K562 (cell line): ENCODE measurements around the gene CHEK2. TPM values are rescaled to one million over a fixed set of nuclear protein-coding genes. Genes with fewer than 3 reads are reported as not detected.

Experiments
- ARID4B ChIP-seq: sonication (generic); formaldehyde crosslinking; IDR thresholded peaks from 2 replicates; pipeline ENCODE4 v1.8.0; 2022; ENCODE audit warnings: mild to moderate bottlenecking, missing genetic modification reagents
- BRD4 ChIP-seq: fragments of 200-600 bp; sonication (generic); IDR thresholded peaks from 2 replicates; pipeline ENCODE4 v1.6.1; 2017; ENCODE audit warnings: inconsistent platforms
- FOSL1 ChIP-seq: fragments of 200-800 bp; sonication (Bioruptor generic); conservative IDR thresholded peaks from 2 replicates; pipeline ENCODE4 v1.6.1; 2016; ENCODE audit warnings: missing genetic modification characterization, missing compliant biosample characterization
- HLTF ChIP-seq: fragments of 450-650 bp; IDR thresholded peaks from 2 replicates; pipeline ENCODE4 v1.6.1; 2016
- HMGXB4 ChIP-seq: sonication (generic); formaldehyde crosslinking; IDR thresholded peaks from 2 replicates; pipeline ENCODE4 v1.8.1; 2023; ENCODE audit warnings: mild to moderate bottlenecking, missing genetic modification reagents
- HSF4 ChIP-seq: fragments of 250-450 bp; sonication (Bioruptor Pico); IDR thresholded peaks from 2 replicates; pipeline ENCODE4 v2.1.2; 2022; ENCODE audit warnings: mild to moderate bottlenecking, moderate library complexity, borderline replicate concordance
- NR2C2 ChIP-seq, 2 experiments: fragments of 200-800 bp in 1 of 2; sonication (Bioruptor generic) in 1 of 2; sonication (generic) in 1 of 2; formaldehyde crosslinking in 1 of 2; IDR thresholded peaks; 2 replicates each; pipeline versions ENCODE4 v1.6.1 to v1.8.0; 2016 to 2022; ENCODE audit warnings: mild to moderate bottlenecking in 1 of 2, missing compliant biosample characterization in 1 of 2, missing genetic modification characterization in 1 of 2, missing genetic modification reagents in 1 of 2
- SAFB2 ChIP-seq: fragments of 200-400 bp; formaldehyde crosslinking; IDR thresholded peaks from 2 replicates; pipeline ENCODE4 v1.6.1; 2018; ENCODE audit warnings: borderline replicate concordance, low read length, low read depth, moderate library complexity; ENCODE audit not compliant: severe bottlenecking
- ZHX1 ChIP-seq: fragments of 150-350 bp; conservative IDR thresholded peaks from 2 replicates; pipeline ENCODE4 v1.6.1; 2014; ENCODE audit warnings: low read length
- ZNF143 ChIP-seq: sonication (generic); formaldehyde crosslinking; IDR thresholded peaks from 2 replicates; pipeline ENCODE4 v1.9.0; 2022; ENCODE audit warnings: mild to moderate bottlenecking, missing genetic modification reagents
- ZNF431 ChIP-seq: sonication (generic); formaldehyde crosslinking; IDR thresholded peaks from 2 replicates; pipeline ENCODE4 v1.8.0; 2022; ENCODE audit warnings: mild to moderate bottlenecking, missing genetic modification reagents
- ZNF609 ChIP-seq: sonication (generic); formaldehyde crosslinking; IDR thresholded peaks from 2 replicates; pipeline ENCODE4 v1.8.1; 2023; ENCODE audit warnings: missing genetic modification reagents, mild to moderate bottlenecking, borderline replicate concordance
- polyA plus RNA-seq, 8 experiments: library from polyadenylated mRNA; depleted of rRNA in 4 of 8; stranded (reverse) in 5 of 8; unstranded in 3 of 8; fragments of >200 nt; fragmentation: Nextera tagmentation in 2 of 8; fragmentation: Illumina TruSeq in 1 of 8; extraction: Ambion mirVana in 2 of 8; extraction: Trizol in 1 of 8; gene quantifications; 2 replicates each; pipeline versions ENCODE4 v1.2.1 to v1.2.3, GENCODE V29; 2011 to 2014; ENCODE audit warnings: inconsistent platforms in 1 of 8, missing spikeins in 1 of 8
- total RNA-seq, 7 experiments: library from RNA; depleted of rRNA in 6 of 7; stranded (reverse); fragments of >200 nt in 6 of 7; fragmentation: Illumina TruSeq in 2 of 7; extraction: Trizol in 2 of 7; gene quantifications; 2 replicates each; pipeline versions ENCODE4 v1.2.1 to v1.2.3, GENCODE V29; 2011 to 2021; ENCODE audit warnings: low replicate concordance in 1 of 7

The CHEK2 gene
- total and polyA plus RNA-seq, 9 of the 15 experiments (the other 6 are each of a cell fraction or from before 2014, with no cell fraction given), result 28.7 to 102 (median 58.0) TPM

GRCh38 chr22:28772633-28773460 lies 31.2 kb upstream of the CHEK2 start, which contains the start of gene CCDC117 (continued):
- TF ChIP-seq ZNF609 (no peak), HMGXB4 (CRISPR knock-in tag) (no peak; the same call in 1 of the 2 replicates), ZHX1 (no peak), BRD4 (no peak), SAFB2 (no peak), NR2C2 (CRISPR knock-in tag; IDR thresholded peaks at IDR 0.05) (no peak), NR2C2 (tag; IDR thresholded peaks at IDR 0.05) (peak; percentile 90), HLTF (no peak), ARID4B (no peak), HSF4 (CRISPR knock-in tag) (no peak), ZNF143 (peak; percentile 89), ZNF431 (no peak), FOSL1 (tag) (no peak; the same call in 1 of the 2 replicates)
